CD4-positive, alpha-beta T cell treated with Interleukin-12 subunit alpha and Interleukin-12 subunit beta, for 1 hour (primary cell): ENCODE measurements around the gene NEK4.
"Not testable (repeated sequence)": the region's sequence is repeated elsewhere in the genome, so short reads cannot be mapped to it uniquely, and the experiment has no call there.

Source experiments
- DNase-seq: peaks from one replicate; pipeline ENCODE4 v3.0.0-alpha.2; 2020

Gene NEK4

GRCh38 chr3:52695798-52696671, 74.7 kb downstream of the NEK4 start:
- no peak for DNase-seq

DNA sequence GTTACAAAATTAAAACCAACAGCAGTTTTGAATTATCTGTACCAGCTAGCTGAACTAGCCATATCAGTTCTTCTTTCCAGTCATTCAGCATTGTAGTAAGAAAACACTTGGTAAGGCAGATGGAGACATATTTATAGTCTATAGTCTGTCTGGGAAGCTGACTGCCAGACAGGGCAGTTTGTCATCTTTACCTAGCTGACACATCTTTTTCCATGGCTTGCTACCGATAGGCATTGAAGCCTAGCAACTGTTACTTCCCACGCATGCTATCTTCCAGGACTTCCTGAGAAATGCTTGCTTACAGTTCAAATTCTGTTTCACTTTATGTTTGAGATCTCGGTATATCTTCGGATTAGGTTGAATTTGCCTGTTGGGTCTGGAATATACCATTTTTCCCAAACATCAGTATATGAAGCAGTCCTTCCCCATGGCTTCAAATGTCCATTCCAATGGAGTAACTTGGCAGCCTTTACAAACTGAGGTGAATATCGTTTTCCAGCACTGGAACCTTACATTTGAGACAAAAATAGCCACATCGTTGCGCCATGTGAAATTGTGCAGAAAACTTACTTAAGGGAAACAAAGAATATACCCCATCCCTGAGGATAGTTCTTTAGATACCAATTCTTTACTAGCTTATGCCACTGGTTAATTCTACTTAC, 76.1 kb downstream of the NEK4 start:
- no peak for DNase-seq

GRCh38 chr3:52693071-52693470, 77.7 kb downstream of the NEK4 start:
- no peak for DNase-seq

DNA sequence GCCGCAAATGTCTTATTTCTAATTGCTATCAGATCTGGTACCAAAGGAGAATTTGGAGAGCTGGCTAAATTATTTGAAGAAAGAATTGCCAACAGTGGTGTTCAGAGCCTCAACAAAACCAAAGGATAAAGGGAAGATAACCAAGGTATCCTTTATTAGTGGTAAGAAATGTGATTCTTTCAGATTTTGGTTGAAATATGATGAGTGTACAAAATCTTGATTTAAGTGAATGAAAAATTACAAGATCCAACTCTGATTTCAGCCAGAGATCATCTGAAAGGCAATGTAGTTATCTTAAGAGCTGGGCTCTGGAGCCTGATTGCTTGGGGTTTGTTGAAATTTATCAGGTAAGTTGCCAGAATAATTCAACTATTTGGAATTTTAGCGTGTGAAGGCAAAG, 80.2 kb downstream of the NEK4 start:
- no peak for DNase-seq

GRCh38 chr3:52689151-52689550, 81.6 kb downstream of the NEK4 start:
- DNase-seq: no peak

- DNase-seq: no peak
These were observed 82.5 kb downstream of the NEK4 start for GRCh38 chr3:52688266-52688665.

DNA sequence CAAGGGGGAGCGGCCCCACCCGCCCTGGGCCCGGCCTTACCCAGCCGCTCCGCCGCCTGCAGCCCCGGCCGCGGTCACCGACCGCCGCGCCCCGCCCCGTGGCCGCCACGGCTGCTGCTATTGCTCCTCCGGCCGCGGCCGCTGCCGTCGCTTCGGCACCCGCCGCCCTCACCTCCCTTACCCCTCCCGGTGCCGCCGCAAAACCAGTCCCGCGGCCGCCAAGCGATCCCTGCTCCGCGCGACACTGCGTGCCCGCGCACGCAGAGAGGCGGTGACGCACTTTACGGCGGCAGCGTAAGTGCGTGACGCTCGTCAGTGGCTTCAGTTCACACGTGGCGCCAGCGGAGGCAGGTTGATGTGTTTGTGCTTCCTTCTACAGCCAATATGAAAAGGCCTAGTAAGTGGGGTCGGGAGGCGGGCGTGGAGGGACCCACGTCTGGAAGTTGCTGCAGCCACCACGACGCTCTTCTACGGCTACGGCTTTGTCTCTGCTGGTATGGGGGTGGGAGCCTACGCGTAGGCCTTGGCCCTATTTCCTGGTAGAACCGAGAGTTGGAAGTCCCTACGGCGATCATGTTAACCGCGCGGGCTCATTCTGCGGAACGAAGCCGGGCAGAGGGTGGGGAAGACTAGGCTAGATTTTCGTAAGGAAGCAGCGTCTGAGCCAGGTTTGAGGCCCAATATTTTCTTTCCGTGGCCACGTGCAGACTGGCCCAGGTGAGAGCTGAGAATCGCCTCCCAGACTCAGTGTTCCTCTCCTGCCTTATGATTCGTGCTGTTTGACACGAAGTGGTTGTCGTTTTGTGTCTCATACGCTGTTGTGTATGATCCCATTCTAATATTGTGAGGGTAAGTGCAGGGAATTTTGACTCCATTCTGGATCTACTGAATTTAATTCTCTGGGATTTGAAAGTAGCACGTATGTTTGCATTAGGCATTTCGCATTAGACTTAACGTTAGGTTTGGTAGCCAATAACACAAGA, 84.7 kb downstream of the NEK4 start, which contains the start of the genes GNL3 and PBRM1:
Gene GNL3, plus strand, starts transcription at position 324 of the 983 bp plus-strand sequence. Its CDS starts 61 bp downstream, at position 385.
Gene PBRM1, minus strand, starts transcription at position 205 of the 983 bp plus-strand sequence.
- peak; percentile 94 for DNase-seq

DNA sequence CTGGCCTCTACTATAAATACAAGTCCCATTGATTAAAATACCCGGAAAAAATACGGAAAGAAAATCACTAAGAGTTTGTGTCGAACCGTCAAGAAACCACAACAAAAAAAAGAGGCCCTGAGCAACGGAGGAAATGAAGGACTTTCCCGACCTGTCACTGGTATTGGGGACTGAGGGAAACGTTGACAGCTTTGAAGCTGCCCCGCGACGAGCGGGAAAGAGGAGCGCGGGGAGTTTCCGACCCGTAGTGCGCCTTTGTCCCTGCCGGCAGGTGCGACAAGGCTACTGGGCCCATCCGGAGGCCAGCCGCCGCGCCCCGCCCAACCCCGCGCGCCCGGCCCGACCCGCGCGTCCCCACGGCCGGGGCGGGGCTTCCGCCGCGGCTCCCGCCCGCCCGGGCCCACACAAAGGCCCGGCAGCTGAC, 85.4 kb downstream of the NEK4 start:
- DNase-seq: peak; percentile 88

- no peak for DNase-seq
These were observed 86.6 kb downstream of the NEK4 start for GRCh38 chr3:52684184-52684583.

DNA sequence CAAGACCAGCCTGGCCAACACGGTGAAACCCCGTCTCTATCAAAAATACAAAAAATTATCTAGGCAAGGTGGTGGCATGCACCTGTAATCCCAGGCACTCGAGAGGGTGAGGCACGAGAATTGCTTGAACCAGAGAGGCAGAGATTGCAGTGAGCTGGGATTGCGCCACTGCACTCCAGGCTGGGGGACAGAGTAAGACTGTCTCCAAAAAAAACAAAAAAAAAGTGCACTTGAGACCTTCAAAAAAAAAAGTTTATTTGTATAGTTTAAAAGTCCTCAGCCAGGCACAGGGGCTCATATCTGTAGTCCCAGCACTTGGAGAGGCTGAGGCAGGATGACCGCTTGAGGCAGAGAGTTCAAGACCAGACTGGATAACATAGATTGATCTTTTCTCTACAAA, 87.1 kb downstream of the NEK4 start:
- DNase-seq: no peak

DNA sequence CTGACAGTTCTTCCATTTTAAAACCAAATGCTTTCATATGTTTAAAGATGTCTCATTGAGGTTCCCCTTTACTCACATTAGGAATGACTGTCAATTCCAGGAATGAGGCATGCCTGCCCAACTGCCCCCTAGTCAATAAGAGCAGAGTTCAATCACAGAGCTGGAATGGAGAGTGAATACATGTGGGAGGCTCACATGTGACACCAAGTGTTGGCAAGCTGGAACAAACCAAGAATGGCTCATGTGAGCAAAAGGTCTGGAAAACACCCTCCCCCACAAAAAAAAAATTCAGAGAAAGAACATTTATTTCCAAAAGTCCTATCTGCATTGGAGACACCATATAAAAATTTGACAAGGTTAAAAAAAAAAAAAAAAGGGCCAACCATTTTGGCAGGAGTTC, 88.7 kb downstream of the NEK4 start:
- DNase-seq: no peak

DNA sequence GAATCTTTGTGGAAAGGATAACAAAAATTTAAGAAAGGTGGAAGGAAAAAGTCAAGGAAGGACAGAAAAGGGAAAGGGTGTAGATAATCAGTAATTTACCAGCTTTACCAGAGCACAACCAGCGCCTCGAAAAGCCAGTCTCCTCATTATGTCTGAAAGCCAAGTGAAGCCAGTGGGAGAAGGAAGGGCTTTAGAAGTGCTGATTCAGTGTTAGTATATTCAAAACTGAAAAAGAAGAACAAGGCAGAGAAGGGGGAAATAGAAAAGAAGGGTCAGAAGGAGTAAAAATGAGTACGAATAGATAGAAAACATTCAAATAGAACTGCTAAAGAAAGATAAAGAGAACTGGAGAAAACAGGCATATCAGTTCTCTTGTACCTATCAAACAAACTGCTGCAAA, 89.1 kb downstream of the NEK4 start:
- DNase-seq: no peak

DNA sequence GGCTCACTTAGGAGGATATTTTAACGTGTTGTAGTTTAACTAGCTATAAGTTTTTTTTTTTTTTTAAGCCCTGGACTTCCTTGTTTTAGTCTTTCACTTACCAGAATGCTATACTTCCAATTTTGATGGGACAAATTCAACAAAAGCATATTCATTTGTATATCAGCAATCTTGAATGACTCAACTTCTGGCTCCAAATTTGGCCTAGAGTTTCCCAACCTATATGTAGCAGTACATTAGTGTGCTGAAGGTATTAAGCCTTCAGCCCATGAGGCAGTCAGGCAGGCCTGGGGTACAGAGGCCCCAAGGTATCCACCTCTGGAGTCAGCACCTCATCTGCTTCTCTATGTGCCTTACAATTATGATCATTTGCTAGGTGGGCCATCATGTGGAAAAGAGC, 90.9 kb downstream of the NEK4 start:
- no peak for DNase-seq

GRCh38 chr3:52679199-52679538, 91.6 kb downstream of the NEK4 start:
- DNase-seq: no peak

DNA sequence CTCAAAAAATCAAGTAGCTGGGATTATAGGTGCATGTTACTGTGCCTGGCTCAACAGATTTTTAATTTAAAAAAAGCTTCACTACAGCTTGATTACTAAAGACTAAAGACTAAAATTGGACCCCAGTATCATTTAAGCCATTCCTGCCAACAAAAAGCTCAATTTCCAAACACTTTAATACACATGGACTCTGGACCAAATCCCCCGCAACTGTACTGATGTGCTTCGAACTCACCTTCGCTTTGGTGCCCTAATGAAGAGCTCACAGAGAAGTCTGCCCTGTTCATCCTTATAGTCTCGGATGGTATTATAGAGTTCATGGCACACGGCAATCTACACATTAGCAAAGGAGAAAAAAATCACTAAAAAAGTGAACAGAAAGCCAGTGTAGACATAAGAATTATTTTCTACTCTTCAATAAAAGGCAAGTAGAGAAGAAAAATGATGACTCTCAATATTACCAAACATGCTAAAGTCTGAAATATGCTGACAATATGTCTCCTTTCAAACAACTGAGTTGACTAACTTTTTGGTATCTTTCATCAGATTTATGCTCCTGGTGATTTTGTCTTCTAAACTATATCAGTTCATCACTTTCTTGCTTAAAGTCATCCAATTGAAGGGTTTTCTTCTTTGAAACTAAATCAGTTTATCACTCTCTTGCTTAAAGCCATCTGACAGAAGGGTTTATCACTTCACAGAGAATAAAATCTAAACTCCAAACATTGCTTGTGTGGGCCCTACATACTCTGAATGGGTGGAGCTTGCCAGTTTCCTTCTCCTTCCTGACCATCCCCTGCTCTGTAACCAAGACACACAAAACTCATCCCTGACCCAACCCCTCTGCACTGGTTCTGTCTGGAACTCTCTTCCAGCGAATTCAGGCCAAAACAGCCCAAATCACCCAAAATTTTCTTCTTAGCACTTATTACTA, 92.2 kb downstream of the NEK4 start:
- DNase-seq: no peak

- not testable (repeated sequence) for DNase-seq
These were observed 94.5 kb downstream of the NEK4 start for GRCh38 chr3:52676201-52676600.

DNA sequence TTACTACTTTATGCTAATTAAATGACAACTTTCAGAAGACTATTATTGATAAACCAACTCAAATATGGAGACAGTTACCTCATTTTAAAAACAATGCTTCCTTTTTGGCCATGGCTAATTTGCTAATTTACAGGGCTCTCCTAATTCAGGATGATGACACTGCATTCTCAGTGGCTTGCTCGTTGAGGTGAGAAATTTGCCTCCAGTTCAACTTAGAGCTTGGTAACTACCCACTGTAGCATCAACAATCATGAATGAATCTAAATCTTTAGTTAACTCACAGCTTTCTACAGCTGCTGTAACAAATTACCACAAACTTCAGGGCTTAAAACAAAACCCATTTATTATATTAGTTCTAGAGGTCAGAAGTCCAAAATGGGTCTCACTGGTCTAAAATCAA, 99.1 kb downstream of the NEK4 start:
- no peak for DNase-seq

DNA sequence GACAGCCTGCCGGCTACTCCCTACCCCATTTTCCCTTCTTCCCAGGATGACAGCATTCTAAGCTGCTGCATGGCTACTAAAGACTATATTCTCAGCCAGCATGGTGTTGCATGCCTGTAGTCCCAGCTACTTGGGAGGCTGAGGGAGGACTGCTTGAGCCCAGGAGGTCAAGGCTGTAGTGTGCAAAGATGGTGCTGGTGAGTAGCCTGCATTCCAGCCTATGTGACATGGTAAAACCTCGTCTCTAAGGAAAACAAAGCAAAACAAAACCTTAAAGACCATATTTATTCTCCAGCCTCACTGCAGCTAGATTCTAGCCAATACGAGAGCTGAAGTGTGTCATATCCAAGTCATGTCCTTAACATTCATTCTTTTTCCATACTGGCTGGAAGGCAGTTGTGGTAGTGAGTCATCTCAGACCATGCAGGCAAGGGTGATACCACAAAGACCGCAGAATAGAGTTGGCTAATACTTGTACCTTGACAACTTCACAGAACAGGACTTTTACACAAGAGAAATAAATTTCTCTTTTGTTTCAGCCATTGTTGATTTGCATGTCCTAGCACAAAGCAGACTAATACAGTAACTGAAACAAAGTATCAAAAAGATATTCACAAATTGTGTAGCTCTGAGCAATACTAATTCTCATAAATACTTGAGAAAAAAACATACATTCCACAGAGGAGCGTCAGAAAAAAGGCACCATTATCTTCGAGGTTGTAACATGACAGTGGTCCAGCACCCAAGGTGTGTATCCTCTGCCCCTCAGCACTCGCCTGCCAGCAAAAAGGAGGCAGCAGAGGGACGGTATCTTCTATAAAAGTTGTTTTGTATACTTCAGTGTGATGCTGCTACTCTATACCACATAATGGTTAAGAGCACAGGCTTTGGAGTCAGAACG, 99.9 kb downstream of the NEK4 start:
- DNase-seq: peak; percentile 37

GRCh38 chr3:52663098-52663497, 107.6 kb downstream of the NEK4 start:
- DNase-seq: no peak

DNA sequence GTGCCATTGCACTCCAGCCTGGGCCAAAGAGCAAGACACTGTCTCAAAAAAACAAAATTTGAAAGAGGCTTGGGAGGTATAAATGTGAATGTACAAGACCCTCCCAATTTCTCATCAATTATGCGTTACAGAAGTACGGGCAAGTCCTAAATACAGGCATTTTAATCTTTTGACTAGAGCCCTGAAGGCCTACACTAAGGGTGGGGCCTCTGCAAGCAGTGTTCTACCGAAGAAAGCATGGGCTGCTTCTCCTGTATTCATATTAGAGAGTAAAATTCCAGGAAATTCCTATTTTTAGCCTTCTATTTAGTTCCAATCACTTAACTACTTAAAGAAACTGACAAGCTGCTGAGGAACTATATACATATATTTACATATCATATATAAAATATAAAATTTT, 110.7 kb downstream of the NEK4 start:
- no peak for DNase-seq
